ENCODE data around the gene NRXN3.

NRXN3 gene

GRCh38 chr14:78355109-78355508 lies 184.9 kb downstream of the NRXN3 start:
- Histone ChIP-seq H3K36me3 (ENCODE audit: low read depth) (no peaks in the 10 kb centered on the region), H3K27me3 (ENCODE audit: insufficient read depth, poor library complexity, severe bottlenecking) (peaks cover 3% of the 10 kb centered on the region), H3K4me1 (ENCODE audit: insufficient read depth, poor library complexity, severe bottlenecking) (no peaks in the 10 kb centered on the region), H3K4me3 (ENCODE audit: severe bottlenecking) (no peak overlapping the region), H3K9me3 (ENCODE audit: severe bottlenecking) (no peaks in the 10 kb centered on the region), H3K27ac (ENCODE audit: poor library complexity, severe bottlenecking) (no peak overlapping the region)
- no peak for DNase-seq (ENCODE audit: low spot score)
- TF ChIP-seq, protein P1, sequence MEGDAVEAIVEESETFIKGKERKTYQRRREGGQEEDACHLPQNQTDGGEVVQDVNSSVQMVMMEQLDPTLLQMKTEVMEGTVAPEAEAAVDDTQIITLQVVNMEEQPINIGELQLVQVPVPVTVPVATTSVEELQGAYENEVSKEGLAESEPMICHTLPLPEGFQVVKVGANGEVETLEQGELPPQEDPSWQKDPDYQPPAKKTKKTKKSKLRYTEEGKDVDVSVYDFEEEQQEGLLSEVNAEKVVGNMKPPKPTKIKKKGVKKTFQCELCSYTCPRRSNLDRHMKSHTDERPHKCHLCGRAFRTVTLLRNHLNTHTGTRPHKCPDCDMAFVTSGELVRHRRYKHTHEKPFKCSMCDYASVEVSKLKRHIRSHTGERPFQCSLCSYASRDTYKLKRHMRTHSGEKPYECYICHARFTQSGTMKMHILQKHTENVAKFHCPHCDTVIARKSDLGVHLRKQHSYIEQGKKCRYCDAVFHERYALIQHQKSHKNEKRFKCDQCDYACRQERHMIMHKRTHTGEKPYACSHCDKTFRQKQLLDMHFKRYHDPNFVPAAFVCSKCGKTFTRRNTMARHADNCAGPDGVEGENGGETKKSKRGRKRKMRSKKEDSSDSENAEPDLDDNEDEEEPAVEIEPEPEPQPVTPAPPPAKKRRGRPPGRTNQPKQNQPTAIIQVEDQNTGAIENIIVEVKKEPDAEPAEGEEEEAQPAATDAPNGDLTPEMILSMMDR (IDR thresholded peaks at IDR 0.05; ENCODE audit: poor library complexity, severe bottlenecking) = no peak
- no peak for ATAC-seq (ENCODE audit: low read depth)

DNA sequence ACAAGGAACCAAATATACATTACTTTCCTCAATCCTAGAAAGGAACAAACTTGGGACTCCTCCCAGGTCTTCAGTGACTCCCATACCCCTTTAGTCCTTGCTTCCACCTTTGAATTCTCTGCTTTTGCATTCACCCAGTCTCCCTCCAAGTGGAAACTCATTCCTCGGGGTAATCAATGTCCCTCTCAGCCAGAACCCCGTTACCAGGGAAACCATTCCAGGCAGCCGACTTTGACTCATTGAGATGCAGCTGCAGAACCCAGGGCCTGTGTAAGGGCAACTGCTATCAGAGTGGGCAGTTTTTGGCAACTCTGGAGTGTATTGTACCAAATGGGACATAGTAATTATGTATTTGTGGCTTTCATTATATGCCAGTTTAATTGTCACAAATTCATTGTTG lies 186.2 kb downstream of the NRXN3 start:
- peaks cover 3% of the 10 kb centered on the region for H3K27me3 ChIP-seq (ENCODE audit: insufficient read depth, poor library complexity, severe bottlenecking)
- no peak overlapping the region for H3K27ac ChIP-seq (ENCODE audit: poor library complexity, severe bottlenecking)
- H3K36me3 ChIP-seq (ENCODE audit: low read depth) = no peaks in the 10 kb centered on the region
- ATAC-seq (ENCODE audit: low read depth) (no peak), DNase-seq (ENCODE audit: low spot score) (no peak)
- no peaks in the 10 kb centered on the region for H3K9me3 ChIP-seq (ENCODE audit: severe bottlenecking)
- TF ChIP-seq, protein P1 (IDR thresholded peaks at IDR 0.05; ENCODE audit: poor library complexity, severe bottlenecking) = no peak
- H3K4me1 ChIP-seq (ENCODE audit: insufficient read depth, poor library complexity, severe bottlenecking) = no peaks in the 10 kb centered on the region
- H3K4me3 ChIP-seq (ENCODE audit: severe bottlenecking) = no peak overlapping the region

GRCh38 chr14:78358591-78358990 lies 188.4 kb downstream of the NRXN3 start:
- H3K27ac ChIP-seq (ENCODE audit: poor library complexity, severe bottlenecking) = no peak overlapping the region
- ATAC-seq (ENCODE audit: low read depth) (no peak), DNase-seq (ENCODE audit: low spot score) (no peak)
- H3K9me3 ChIP-seq (ENCODE audit: severe bottlenecking) = no peaks in the 10 kb centered on the region
- H3K36me3 ChIP-seq (ENCODE audit: low read depth) = no peaks in the 10 kb centered on the region
- peaks cover 3% of the 10 kb centered on the region for H3K27me3 ChIP-seq (ENCODE audit: insufficient read depth, poor library complexity, severe bottlenecking)
- TF ChIP-seq, protein P1 (IDR thresholded peaks at IDR 0.05; ENCODE audit: poor library complexity, severe bottlenecking) = no peak
- H3K4me1 ChIP-seq (ENCODE audit: insufficient read depth, poor library complexity, severe bottlenecking) = no peaks in the 10 kb centered on the region
- H3K4me3 ChIP-seq (ENCODE audit: severe bottlenecking) = no peak overlapping the region

GRCh38 chr14:78359581-78359980 lies 189.4 kb downstream of the NRXN3 start:
- DNase-seq (ENCODE audit: low spot score) (no peak), ATAC-seq (ENCODE audit: low read depth) (no peak)
- TF ChIP-seq, protein P1 (IDR thresholded peaks at IDR 0.05; ENCODE audit: poor library complexity, severe bottlenecking) = no peak
- H3K4me1 ChIP-seq (ENCODE audit: insufficient read depth, poor library complexity, severe bottlenecking) = no peaks in the 10 kb centered on the region
- H3K27ac ChIP-seq (ENCODE audit: poor library complexity, severe bottlenecking) = no peak overlapping the region
- no peak overlapping the region for H3K4me3 ChIP-seq (ENCODE audit: severe bottlenecking)
- H3K27me3 ChIP-seq (ENCODE audit: insufficient read depth, poor library complexity, severe bottlenecking) = peaks cover 3% of the 10 kb centered on the region
- H3K9me3 ChIP-seq (ENCODE audit: severe bottlenecking) = no peaks in the 10 kb centered on the region
- no peaks in the 10 kb centered on the region for H3K36me3 ChIP-seq (ENCODE audit: low read depth)

GRCh38 chr14:78363008-78363407 lies 192.8 kb downstream of the NRXN3 start:
- no peaks in the 10 kb centered on the region for H3K9me3 ChIP-seq (ENCODE audit: severe bottlenecking)
- no peak overlapping the region for H3K27ac ChIP-seq (ENCODE audit: poor library complexity, severe bottlenecking)
- ATAC-seq (ENCODE audit: low read depth) (no peak), DNase-seq (ENCODE audit: low spot score) (no peak)
- H3K36me3 ChIP-seq (ENCODE audit: low read depth) = no peaks in the 10 kb centered on the region
- peaks cover 3% of the 10 kb centered on the region for H3K27me3 ChIP-seq (ENCODE audit: insufficient read depth, poor library complexity, severe bottlenecking)
- H3K4me3 ChIP-seq (ENCODE audit: severe bottlenecking) = no peak overlapping the region
- no peaks in the 10 kb centered on the region for H3K4me1 ChIP-seq (ENCODE audit: insufficient read depth, poor library complexity, severe bottlenecking)
- TF ChIP-seq, protein P1 (IDR thresholded peaks at IDR 0.05; ENCODE audit: poor library complexity, severe bottlenecking) = no peak

Data from RWPE2 (cell line).